ENCODE data around the gene TMEM220. TPM values are rescaled to one million over a fixed set of nuclear protein-coding genes. Genes with fewer than 3 reads are reported as not detected.

The TMEM220 gene
- total RNA-seq, 2 experiments from 2014 or later, result 0.79 to 0.94 TPM

DNA sequence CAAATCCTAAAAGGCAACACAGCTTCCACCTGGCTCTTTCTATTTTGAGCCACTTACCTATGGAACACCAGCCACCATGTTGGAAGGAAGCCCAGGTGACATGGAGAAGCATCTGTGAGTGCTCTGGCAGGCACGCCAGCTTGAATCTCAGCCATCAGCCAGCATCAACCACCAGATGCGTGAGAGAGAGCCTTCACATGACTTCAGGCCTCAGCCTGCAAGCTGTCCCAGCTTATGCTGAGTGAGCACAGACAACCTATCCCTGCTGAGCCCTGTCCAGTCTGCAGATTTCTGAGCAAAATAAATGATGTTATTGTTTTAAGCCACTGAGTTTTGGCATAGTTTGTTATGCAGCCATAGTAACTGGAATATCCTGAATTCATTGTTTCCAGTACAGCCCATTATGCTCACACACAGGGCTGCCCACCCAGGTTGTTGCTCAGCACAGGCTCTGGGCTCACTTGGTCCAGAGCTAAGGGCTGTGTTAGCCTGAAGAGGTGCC, 39.0 kb upstream of the TMEM220 start:
- DNase-seq, result no peak
- H3K36me3 Mint-ChIP-seq (ENCODE audit: low read depth), result peaks cover 4% of the 10 kb centered on the region
- no peaks in the 10 kb centered on the region for H3K4me1 Mint-ChIP-seq (ENCODE audit: low read depth)
- H3K9me3 Mint-ChIP-seq, result peaks cover 14% of the 10 kb centered on the region
- CTCF ChIA-PET, result interaction anchor here (0.8 kb wide), 1 partner anchor 149 kb away, joined by 4 read pairs; no protein-coding TSS in a partner anchor
- intact Hi-C loops (cut with micrococcal nuclease), result no loop called here
- no peak overlapping the region for H3K27ac Mint-ChIP-seq
- H3K27me3 Mint-ChIP-seq (ENCODE audit: low read depth), result no peaks in the 10 kb centered on the region
- H3K4me3 Mint-ChIP-seq, result no peak overlapping the region

DNA sequence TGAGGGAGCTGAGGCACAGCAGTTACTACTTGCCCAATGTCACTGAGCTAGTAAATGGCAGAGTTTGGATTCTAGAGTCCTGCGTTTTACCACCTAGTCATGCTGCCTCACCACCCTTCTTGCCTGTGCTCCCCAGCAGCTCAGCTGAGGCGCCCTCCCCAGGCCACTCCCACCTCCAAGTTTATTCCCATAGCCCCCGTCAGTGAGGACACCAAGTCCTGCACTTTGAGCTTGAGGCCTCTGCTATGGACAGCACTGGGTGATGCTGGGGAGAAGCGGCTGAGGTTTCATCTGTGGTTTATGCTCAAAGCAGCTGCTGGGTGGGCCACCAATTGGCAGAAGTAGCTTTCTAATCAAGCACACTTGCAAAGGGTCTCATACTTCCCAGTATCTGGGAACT, 37.4 kb upstream of the TMEM220 start:
- CTCF ChIA-PET, result interaction anchor here (1.3 to 1.4 kb wide), 2 partner anchors 31 to 107 kb away, joined by 3 to 5 read pairs; no protein-coding TSS in a partner anchor
- intact Hi-C loops (cut with micrococcal nuclease), result no loop called here
- H3K27me3 Mint-ChIP-seq (ENCODE audit: low read depth), result no peaks in the 10 kb centered on the region
- H3K36me3 Mint-ChIP-seq (ENCODE audit: low read depth), result peaks cover 4% of the 10 kb centered on the region
- DNase-seq, result no peak
- H3K9me3 Mint-ChIP-seq, result peaks cover 14% of the 10 kb centered on the region
- no peaks in the 10 kb centered on the region for H3K4me1 Mint-ChIP-seq (ENCODE audit: low read depth)
- no peak overlapping the region for H3K27ac Mint-ChIP-seq
- H3K4me3 Mint-ChIP-seq, result no peak overlapping the region

DNA sequence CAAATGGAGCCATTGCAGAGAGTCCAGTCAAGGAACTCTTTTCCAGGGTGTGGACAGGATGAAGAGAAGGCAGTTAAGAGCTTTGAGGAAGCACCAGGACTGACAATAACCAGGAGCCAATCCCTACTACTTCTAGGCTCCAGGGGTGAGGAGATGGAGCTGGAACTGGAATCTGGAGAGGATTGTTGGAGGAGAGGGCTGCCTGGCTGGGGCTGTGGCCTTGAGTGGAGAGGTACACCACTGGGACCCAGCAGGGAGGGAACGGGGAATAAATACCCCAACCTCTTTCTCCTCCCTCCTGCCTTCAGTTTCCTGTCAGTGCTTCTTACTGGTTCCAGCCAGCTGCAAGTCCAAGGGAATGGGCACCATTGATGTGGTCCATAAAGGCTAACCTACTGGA, 32.2 kb upstream of the TMEM220 start:
- H3K9me3 Mint-ChIP-seq, result peaks cover 10% of the 10 kb centered on the region
- intact Hi-C loops (cut with micrococcal nuclease), result no loop called here
- no peaks in the 10 kb centered on the region for H3K27me3 Mint-ChIP-seq (ENCODE audit: low read depth)
- no peaks in the 10 kb centered on the region for H3K4me1 Mint-ChIP-seq (ENCODE audit: low read depth)
- no peak overlapping the region for H3K27ac Mint-ChIP-seq
- H3K4me3 Mint-ChIP-seq, result no peak overlapping the region
- CTCF ChIA-PET, result interaction anchor here (1.2 kb wide), 1 partner anchor 11 kb away, joined by 4 read pairs; no protein-coding TSS in a partner anchor
- DNase-seq, result no peak
- H3K36me3 Mint-ChIP-seq (ENCODE audit: low read depth), result peaks cover 4% of the 10 kb centered on the region

DNA sequence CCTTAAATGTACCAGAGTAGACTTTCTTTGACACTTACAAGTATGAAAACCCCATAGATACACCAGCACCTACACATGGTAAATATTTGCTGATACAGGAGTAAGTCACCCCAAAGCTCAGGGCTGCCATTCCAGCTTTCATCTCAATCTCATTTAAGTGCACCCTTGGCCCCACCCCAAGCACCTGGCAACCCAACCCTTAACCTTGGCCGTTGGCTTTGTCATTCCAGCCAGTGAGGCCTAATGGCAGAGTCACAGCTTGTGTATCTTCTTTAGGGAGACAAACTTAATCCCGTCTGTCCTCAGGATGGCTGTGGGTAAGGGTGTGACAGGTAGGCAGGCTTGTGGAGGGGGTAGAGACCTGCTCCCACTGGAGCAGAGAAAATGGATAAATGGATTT, 31.5 kb upstream of the TMEM220 start:
- peaks cover 3% of the 10 kb centered on the region for H3K9me3 Mint-ChIP-seq
- intact Hi-C loops (cut with micrococcal nuclease), result no loop called here
- H3K4me3 Mint-ChIP-seq, result no peak overlapping the region
- no peak for DNase-seq
- no peaks in the 10 kb centered on the region for H3K27me3 Mint-ChIP-seq (ENCODE audit: low read depth)
- peaks cover 2% of the 10 kb centered on the region for H3K36me3 Mint-ChIP-seq (ENCODE audit: low read depth)
- CTCF ChIA-PET, result interaction anchor here (0.8 kb wide), 1 partner anchor 25 kb away, joined by 3 read pairs; no protein-coding TSS in a partner anchor
- no peak overlapping the region for H3K27ac Mint-ChIP-seq
- H3K4me1 Mint-ChIP-seq (ENCODE audit: low read depth), result no peaks in the 10 kb centered on the region

DNA sequence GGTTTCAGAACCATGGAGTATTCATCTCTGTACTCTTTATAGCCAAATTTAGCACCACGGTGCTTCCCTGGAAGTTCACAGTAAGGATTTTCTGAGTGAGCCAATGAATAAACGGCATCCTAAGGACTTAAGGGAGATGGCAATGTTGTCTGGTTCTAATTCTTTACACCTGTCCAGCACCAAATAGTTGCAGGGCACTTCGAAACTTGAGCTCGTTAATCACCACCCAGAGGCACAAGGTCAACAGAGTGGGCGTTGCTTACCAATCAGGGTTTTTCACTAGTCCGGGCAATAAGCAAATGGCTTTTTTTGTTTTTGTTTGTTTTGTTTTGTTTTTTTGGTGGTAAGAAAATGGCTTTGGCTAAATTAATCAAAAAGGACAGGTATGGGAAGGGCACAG, 28.2 kb upstream of the TMEM220 start:
- Mint-ChIP-seq H3K4me1 (ENCODE audit: low read depth) (no peaks in the 10 kb centered on the region), H3K27me3 (ENCODE audit: low read depth) (no peaks in the 10 kb centered on the region), H3K9me3 (no peaks in the 10 kb centered on the region), H3K27ac (no peak overlapping the region), H3K4me3 (no peak overlapping the region), H3K36me3 (ENCODE audit: low read depth) (no peaks in the 10 kb centered on the region)
- CTCF ChIA-PET, result interaction anchor here (1.0 kb wide), 1 partner anchor 21 kb away, joined by 3 read pairs; no protein-coding TSS in a partner anchor
- intact Hi-C loops (cut with micrococcal nuclease), result no loop called here
- no peak for DNase-seq

DNA sequence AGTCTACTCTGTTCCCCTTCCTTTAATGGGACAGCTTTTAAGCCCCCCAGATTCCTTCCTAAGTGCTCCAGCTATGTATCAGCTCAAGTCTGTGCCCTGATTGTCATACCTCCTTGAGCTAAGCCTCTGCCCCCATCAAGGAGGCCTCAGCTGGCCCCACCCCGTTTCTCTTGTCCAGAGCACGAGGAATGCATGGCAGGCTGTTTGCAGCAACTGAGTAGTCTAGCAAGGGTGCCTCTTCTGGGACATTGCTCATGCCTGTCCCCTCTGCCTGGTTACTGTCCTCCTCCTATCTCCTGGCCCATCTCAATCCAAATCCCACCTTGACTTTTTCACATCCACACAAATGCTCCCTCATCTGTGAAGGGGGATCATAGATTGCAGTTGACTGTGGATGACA, 27.8 kb upstream of the TMEM220 start:
- no peaks in the 10 kb centered on the region for H3K9me3 Mint-ChIP-seq
- intact Hi-C loops (cut with micrococcal nuclease), result no loop called here
- H3K27ac Mint-ChIP-seq, result no peak overlapping the region
- H3K4me1 Mint-ChIP-seq (ENCODE audit: low read depth), result no peaks in the 10 kb centered on the region
- H3K36me3 Mint-ChIP-seq (ENCODE audit: low read depth), result no peaks in the 10 kb centered on the region
- CTCF ChIA-PET, result interaction anchor here (1.0 kb wide), 1 partner anchor 21 kb away, joined by 3 read pairs; no protein-coding TSS in a partner anchor
- DNase-seq, result no peak
- H3K4me3 Mint-ChIP-seq, result no peak overlapping the region
- H3K27me3 Mint-ChIP-seq (ENCODE audit: low read depth), result no peaks in the 10 kb centered on the region

DNA sequence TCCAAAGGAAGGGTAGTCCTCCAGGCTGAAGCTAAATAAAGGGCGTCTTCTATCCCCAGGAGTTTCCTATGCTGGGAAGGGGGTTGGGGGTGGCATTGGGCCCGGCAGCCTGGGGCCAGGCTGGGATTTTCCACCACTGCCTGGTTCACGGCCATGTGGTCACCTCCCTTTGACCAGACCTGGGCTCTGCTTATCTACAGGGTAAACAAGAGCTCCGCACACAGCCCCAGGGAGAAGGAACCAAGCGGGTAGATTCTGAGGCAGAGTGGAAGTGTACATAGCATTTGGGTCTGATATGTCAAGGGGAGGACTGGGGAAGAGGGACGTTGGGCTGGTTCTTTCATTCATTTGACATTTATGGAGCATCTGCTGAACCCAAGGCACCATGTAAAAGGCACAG, 27.2 kb upstream of the TMEM220 start:
- CTCF ChIA-PET, result no interaction called here
- H3K27ac Mint-ChIP-seq, result no peak overlapping the region
- H3K4me3 Mint-ChIP-seq, result no peak overlapping the region
- no peaks in the 10 kb centered on the region for H3K9me3 Mint-ChIP-seq
- H3K4me1 Mint-ChIP-seq (ENCODE audit: low read depth), result no peaks in the 10 kb centered on the region
- intact Hi-C loops (cut with micrococcal nuclease), result no loop called here
- H3K27me3 Mint-ChIP-seq (ENCODE audit: low read depth), result no peaks in the 10 kb centered on the region
- DNase-seq, result no peak
- no peaks in the 10 kb centered on the region for H3K36me3 Mint-ChIP-seq (ENCODE audit: low read depth)

DNA sequence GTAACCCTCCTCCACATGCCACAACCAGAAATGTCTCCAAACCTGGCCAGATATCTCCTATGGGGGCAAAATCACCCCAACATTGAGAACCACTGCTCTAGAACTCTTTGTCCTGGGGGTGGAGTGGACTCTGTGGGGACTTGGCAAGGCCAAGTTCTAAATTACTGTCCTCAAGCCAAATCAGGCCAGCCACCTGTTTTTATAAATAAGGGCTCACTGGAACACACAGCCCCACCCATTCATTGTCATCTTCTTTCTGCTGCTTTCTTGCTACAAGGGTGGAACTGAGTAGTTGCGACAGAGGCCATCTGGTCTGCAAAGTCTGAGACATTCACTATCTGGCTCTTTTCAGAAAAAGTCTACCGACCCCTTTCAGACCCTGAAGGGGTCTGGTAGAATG, 26.8 kb upstream of the TMEM220 start:
- Mint-ChIP-seq H3K4me3 (no peak overlapping the region), H3K27ac (no peak overlapping the region), H3K4me1 (ENCODE audit: low read depth) (no peaks in the 10 kb centered on the region), H3K9me3 (no peaks in the 10 kb centered on the region), H3K36me3 (ENCODE audit: low read depth) (no peaks in the 10 kb centered on the region), H3K27me3 (ENCODE audit: low read depth) (no peaks in the 10 kb centered on the region)
- no peak for DNase-seq
- intact Hi-C loops (cut with micrococcal nuclease), result no loop called here
- CTCF ChIA-PET, result no interaction called here

DNA sequence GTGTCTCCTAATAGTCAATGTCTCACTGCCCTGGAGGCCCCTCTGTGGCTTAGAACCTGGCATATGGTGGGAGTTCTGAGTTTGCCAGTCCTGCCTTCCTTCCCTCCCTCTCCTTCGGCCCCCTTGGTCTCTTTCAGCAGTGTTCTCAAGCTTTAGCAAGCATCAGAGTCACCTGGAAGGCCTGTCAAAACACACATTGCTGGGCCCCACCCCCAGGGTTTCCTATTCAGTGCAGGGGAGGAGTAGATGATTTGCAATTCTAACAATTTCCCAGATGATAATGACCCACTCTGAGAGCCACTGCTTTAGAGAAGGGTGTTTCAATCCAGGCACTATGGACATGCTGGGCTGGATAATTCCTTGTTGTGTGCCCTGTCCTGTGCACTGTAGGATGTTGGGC, 26.4 kb upstream of the TMEM220 start:
- no peaks in the 10 kb centered on the region for H3K36me3 Mint-ChIP-seq (ENCODE audit: low read depth)
- no peaks in the 10 kb centered on the region for H3K4me1 Mint-ChIP-seq (ENCODE audit: low read depth)
- DNase-seq, result no peak
- no peak overlapping the region for H3K4me3 Mint-ChIP-seq
- no peak overlapping the region for H3K27ac Mint-ChIP-seq
- no peaks in the 10 kb centered on the region for H3K9me3 Mint-ChIP-seq
- intact Hi-C loops (cut with micrococcal nuclease), result no loop called here
- H3K27me3 Mint-ChIP-seq (ENCODE audit: low read depth), result no peaks in the 10 kb centered on the region
- CTCF ChIA-PET, result no interaction called here

DNA sequence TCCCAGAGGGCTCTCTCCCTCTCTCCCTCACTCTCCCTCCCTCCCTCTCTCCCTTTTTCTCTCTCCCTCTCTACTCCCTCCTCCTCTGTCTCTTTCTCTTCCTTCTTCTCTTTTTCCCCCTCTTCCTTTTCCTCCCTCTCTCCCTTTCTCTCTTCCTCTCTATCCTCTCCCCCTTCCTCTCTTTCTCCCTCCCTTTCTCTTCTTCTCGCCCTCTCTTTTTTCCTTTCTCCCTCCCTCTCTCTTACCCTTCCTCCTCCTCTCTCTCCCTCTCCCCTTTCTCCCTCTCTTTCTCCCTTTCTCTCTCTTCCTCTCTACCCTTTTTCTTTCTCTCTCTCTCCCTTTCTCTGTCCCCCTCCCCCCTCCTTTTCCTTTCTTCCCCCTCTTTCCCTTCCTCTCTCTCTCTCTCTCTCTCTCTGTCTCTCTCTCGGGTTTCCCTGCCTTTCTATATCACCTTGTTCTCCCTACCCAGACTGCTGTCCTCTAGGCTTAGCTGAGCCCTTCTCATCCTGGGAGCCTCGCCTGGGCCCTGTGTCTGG, 25.8 kb upstream of the TMEM220 start:
- CTCF ChIA-PET, result interaction anchor here (1.1 to 1.2 kb wide), 2 partner anchors 15 to 109 kb away, joined by 3 to 4 read pairs; no protein-coding TSS in a partner anchor
- H3K4me3 Mint-ChIP-seq, result no peak overlapping the region
- no peaks in the 10 kb centered on the region for H3K27me3 Mint-ChIP-seq (ENCODE audit: low read depth)
- intact Hi-C loops (cut with micrococcal nuclease), result no loop called here
- H3K36me3 Mint-ChIP-seq (ENCODE audit: low read depth), result no peaks in the 10 kb centered on the region
- H3K9me3 Mint-ChIP-seq, result no peaks in the 10 kb centered on the region
- no peak for DNase-seq
- no peak overlapping the region for H3K27ac Mint-ChIP-seq
- H3K4me1 Mint-ChIP-seq (ENCODE audit: low read depth), result no peaks in the 10 kb centered on the region

DNA sequence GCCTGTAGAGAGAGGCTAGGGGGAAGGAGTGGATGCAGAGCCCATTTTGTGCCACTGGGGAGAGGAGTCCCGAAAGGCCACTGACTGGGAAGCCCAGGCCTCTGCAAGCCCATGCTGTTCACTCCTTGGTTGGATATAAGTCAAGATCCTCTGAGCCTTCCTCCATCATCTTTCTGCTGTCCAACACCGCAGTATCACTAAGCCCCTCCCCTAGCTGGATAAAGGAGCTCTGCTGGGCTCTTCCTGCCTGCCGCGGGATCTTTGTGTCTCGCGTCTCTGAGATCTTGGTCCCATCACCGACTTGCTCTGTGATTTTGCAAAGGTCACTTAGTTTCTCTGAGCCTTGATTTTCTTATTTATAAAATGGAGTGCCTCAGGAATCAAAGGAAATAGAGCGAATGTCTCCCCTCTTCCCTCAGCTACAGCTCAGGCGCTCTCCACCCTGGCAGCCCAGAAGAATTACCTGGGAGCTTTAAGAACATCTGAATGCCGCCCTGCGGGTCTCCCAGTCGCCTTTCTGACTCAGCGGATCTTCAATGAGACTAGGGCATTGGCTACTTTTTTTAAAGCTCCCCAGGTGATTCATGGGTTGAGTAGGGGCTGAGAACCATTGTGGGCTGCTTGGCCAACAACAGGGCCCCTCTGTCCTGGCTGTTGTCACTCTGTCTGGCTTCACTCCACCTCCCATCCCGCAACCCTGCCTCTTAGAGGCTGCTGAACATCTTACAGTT, 25.2 kb upstream of the TMEM220 start:
- Mint-ChIP-seq H3K27me3 (ENCODE audit: low read depth) (no peaks in the 10 kb centered on the region), H3K4me1 (ENCODE audit: low read depth) (no peaks in the 10 kb centered on the region), H3K27ac (no peak overlapping the region), H3K36me3 (ENCODE audit: low read depth) (no peaks in the 10 kb centered on the region), H3K9me3 (no peaks in the 10 kb centered on the region), H3K4me3 (no peak overlapping the region)
- CTCF ChIA-PET, result interaction anchor here (0.8 to 3.6 kb wide), 4 partner anchors 16 to 108 kb away, joined by 3 to 16 read pairs (median 4); no protein-coding TSS in a partner anchor
- no peak for DNase-seq
- intact Hi-C loops (cut with micrococcal nuclease), result no loop called here

DNA sequence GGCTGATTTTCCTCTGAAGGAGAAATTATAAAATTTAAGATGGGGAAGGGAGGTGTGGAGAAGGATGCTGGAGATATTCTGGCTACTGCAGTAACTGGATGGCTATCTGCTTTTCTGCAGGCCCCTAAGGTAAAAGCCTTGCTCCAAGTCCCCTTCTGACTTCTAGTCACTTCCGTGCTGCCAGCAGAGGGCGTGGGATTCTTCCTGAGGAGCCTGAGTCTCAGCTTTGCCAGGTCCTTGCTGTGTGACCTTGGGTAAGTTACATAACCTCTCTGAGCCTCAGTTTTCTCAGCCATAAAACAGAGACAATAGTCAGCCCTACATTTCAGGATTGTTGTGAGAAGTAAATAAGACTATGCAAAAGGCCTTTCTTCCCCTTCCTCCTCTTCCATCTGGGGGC, 24.3 kb upstream of the TMEM220 start:
- H3K9me3 Mint-ChIP-seq, result no peaks in the 10 kb centered on the region
- no peak overlapping the region for H3K4me3 Mint-ChIP-seq
- DNase-seq, result peak; percentile 42
- intact Hi-C loops (cut with micrococcal nuclease), result no loop called here
- H3K36me3 Mint-ChIP-seq (ENCODE audit: low read depth), result no peaks in the 10 kb centered on the region
- H3K27ac Mint-ChIP-seq, result no peak overlapping the region
- H3K27me3 Mint-ChIP-seq (ENCODE audit: low read depth), result no peaks in the 10 kb centered on the region
- H3K4me1 Mint-ChIP-seq (ENCODE audit: low read depth), result no peaks in the 10 kb centered on the region
- CTCF ChIA-PET, result interaction anchor here (0.8 to 3.6 kb wide), 4 partner anchors 17 to 94 kb away, joined by 4 to 16 read pairs (median 5); no protein-coding TSS in a partner anchor

Measured in activated naive CD4-positive, alpha-beta T cell treated with anti-CD3 and anti-CD28 coated beads for 36 hours (primary cell).